SKM-1 (cell line): ENCODE results near the gene GPR34.

Source experiments
- DNase-seq: peaks from one replicate; lab custom pipeline; 2025; ENCODE audit not compliant: unreplicated experiment; lab: John Stamatoyannopoulos, UW

The GPR34 gene

DNA sequence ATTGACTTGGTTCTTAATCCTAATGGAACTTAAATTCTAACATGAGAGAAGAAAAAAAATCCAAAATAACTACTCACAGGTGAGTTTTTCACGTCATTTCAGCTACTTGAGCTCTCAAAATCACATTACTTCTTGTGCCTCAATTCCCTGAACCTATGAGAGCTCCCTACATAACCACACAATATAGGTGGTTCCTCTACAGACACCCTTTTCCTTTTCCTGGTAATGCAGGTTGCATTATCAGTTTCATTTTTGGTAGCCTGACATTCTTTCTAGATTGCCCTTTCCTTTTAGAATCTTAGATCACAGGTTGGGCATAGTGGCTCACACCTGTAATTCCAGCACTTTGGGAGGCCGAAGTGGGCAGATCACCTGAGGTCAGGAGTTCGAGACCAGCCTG lies 4.3 kb downstream of the GPR34 start:
- DNase-seq: no peak

DNA sequence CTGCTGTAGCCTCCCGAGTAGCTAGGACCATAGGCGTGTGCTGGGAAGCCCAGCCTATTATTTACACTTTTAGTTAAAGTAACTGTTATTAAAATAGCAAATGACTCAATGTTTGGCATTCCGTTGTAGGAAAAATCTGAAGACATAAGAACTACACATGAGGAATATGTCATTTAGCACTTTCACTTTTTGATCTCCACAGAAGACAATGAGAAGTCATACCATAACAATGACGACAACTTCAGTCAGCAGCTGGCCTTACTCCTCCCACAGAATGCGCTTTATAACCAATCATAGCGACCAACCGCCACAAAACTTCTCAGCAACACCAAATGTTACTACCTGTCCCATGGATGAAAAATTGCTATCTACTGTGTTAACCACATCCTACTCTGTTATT lies 6.7 kb downstream of the GPR34 start:
- no peak for DNase-seq

GRCh38 chrX:41703574-41704029 lies 14.8 kb downstream of the GPR34 start:
- DNase-seq: no peak

GRCh38 chrX:41705042-41705441 lies 16.3 kb downstream of the GPR34 start:
- no peak for DNase-seq

GRCh38 chrX:41705680-41706374 lies 17.1 kb downstream of the GPR34 start:
- DNase-seq: peak; percentile 76

DNA sequence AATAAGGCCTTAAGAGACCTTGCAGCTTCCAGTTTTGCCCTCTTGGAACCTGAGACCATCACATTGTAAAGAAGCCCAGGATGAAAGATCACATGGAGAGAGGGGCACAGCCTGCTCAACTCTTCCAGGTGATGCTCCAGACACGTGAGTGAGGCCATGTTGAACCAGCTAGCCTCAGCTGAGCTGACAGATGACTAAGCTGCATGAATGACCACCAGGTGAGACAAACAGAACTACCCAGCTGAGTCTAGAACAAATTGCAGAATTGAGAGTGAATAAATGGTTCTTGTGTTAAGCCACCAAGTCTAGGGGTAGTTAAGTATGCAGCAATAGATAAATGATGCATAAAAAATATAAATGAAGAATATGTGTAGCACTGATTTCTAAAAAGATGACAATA lies 18.4 kb downstream of the GPR34 start:
- no peak for DNase-seq

- DNase-seq: no peak
These were observed 19.7 kb downstream of the GPR34 start for GRCh38 chrX:41708486-41708885.

DNA sequence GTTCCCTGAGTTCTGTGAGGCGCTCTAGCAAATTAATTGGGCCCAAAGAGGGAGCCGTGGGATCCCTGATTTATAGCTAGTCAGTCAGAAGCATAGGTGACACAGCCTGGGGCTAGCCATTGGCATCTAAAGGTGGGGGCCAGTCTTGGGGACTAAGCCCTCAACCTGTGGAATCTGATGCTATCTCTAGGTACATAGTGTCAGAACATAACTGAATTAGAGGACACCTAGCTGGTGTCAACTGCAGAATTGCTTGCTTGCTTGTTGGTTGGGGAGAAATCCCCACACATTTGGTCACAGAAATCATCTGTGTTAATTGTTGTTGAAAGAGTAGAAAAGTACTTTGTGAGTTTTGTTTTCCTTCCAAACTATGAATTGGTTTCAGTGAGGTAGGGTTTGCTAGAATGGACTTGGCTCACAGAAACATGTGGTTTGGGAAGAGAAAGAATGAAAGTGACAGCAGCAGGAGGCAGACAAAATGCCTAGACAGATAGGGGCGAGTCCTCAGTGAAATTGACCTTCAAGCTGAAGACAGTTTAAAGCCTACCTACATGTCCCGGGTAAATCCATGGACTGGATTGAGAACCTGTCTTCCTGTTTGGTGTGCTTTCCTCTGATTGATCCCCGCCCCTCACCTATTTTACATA lies 22.4 kb downstream of the GPR34 start:
- no peak for DNase-seq

DNA sequence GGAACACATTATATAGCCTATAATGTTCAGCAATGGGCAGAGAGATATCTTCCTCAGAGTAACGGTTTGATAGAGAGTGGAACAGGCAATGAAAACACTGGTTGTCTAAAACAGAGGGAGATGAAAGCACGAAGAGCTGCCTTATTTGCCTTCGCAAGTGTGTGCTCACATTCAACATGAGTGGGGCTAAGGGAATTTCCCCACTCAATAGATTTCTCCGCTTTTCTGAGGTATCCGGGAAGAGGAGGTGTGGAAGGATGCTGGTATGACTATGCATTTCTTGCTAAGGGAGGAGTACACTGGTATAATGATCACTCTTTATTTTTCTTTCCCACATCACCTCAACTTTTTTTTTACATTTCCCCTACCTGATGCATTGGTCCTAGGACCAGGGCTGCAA lies 27.4 kb downstream of the GPR34 start:
- no peak for DNase-seq

DNA sequence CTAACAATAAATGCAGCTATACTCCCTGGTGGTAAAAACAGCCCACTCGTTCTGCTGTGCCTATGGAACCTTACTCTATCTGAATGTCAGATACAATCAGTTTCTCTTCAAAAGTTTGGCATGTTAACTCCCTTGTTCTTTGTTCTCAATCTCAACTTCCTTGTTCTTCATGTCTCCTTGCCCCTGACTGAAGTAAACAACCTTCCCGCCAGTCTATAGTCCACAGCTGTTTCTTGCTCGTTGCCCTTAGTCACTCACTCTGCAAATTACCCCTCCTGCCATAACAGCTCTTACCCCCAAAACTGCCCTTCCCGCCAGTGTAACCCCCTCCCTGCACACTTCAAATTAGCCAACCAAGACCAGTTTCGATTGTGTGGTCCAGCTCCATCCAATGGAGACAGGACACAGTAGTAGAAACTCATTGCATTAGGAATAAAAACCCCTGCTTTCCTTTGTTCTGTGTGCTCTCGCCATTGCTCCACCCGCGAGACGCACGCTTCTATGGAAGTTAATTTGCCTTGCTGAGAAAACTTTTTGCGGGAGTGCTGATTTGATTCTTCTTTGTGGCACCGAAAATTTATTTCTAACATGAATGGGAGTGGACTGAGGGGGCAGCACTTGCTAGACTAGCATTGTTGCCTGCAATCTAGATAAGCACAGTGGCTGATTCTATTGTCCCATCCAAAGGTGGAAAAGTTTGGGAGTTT lies 28.1 kb downstream of the GPR34 start:
- DNase-seq: no peak

DNA sequence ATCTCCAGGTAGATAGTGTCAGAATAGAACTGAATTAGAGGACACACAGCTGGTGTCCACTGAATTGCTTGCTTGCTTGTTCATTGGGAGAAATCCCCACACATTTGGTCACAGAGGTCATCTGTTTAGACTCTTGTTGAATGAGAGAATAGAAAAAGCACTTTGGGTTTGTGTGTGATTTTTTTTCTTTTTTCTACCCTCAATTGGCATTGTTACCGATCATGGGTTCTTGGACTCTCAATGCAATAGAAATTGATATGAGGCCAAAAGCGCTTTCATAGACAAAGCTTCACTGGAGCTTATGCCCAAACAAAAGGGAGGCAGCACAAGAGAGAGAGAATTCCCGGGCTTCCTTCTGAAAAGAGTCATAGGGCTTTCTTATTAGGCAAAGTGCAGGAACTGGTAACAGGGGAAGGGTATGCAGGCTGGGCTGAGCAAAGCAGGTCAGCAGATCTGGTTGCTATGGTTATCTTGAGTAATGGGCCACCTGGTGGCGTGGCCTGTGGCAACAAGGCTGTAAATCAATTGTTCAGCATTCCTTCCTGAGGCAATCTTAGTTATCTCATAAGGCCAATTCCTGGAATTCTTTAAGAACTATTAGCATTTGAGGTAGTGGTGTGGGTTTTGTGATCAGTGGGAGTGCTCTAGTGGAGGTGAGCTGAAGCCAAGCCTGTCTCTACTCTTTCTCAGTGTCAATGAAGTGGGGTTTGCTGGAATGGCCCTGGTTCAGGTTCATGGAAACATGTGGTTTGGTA lies 29.9 kb downstream of the GPR34 start:
- DNase-seq: no peak

DNA sequence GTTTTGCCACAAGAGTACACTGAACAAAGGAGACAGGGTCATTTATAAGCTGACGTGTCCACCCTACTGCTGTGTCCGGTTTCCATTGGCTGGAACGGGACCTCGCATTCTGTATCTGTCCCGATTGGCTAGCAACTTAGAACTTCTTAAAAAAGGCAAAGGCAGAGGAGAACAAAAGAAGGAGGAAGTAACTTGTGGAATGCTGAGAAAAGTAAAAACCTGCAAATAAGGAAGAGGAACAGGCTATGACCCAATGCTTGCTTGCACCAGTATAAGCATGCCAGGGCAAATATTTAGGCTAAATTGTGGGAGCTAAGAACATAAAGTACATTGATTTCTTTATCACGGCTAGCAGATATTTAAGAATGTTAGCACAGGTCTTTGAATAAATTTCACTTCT lies 30.8 kb downstream of the GPR34 start:
- peak; percentile 37 for DNase-seq

DNA sequence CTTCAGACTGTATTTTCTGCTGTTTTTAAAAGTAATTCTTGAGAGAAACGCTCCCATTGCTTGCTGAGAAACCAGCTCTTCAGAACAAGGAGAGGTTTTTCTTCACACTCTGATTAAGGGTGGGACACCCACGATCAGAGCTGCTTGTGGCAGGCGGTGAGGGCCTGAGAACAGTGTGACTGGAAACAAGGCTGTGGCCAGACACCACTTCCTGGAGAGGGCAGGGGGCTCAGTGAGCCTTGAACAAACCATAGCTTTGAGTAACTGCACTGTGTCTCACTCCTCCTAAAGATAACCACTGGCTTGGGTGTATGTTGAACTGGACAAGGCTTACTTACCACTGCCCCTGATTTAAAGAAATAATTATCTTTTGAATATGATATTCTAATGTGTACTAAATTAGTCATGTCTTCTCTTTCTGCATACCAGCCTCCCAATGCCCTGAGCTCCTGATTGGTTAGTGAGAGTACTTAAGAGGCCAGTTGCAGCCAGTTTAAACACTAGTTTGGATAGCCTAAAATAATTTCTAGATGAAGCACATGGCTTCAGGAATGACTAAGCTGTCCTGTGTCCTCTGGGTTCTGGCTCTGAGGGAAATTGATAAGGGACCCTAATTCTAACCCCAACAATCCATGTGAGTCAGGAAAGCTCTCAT lies 31.5 kb downstream of the GPR34 start:
- peak; percentile 1 for DNase-seq

GRCh38 chrX:41721590-41721989 lies 32.8 kb downstream of the GPR34 start:
- no peak for DNase-seq

GRCh38 chrX:41722214-41722613 lies 33.4 kb downstream of the GPR34 start:
- DNase-seq: no peak

- DNase-seq: no peak
These were observed 34.2 kb downstream of the GPR34 start for GRCh38 chrX:41722816-41723618.

GRCh38 chrX:41723826-41724225 lies 35.1 kb downstream of the GPR34 start, which contains the start of gene GPR82:
TSS of gene GPR82 (plus strand) at chrX:41724181. CDS start at chrX:41727027, 2,846 bp downstream.
- DNase-seq: peak; percentile 9

DNA sequence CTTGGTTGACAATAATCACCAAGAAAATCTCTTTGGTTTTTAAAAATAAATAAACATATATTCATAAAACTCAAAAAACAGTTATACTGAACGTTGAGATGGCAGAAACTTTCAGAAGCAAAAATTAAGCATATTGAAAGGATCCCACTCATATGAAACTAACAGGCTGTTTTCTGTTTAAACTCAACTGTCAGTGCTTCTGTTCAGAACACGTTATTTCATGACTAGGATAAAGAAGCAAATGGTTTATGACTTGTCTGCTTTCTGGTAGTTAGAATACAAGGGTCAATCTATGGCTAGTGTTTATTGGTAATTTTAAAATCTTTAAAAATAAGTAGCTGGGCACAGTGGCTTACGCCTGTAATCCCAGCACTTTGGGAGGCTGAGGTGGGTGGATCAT lies 39.4 kb downstream of the GPR34 start:
- no peak for DNase-seq

GRCh38 chrX:41730081-41730480 lies 41.3 kb downstream of the GPR34 start:
- no peak for DNase-seq

DNA sequence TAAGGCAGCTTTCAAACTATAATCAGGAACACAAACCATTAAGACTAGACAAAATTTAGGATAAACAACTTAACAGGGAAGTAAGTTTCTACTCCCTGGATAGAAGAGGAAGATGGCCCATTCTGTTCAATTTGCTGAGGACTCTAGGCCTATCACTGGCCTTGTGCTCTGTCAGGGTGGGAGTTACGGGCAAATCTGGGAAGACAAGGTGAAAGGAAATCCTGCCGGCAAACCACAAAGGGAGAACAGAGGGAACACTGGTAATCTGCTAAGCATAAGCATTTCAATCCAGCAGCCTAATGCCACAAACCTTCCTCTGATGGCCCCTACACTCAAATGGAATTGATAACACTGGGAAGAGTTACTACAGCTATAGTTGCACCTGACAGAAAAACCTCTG lies 43.5 kb downstream of the GPR34 start:
- no peak for DNase-seq
